ENCODE data around the gene CLEC16A. TPM values are rescaled to one million over a fixed set of nuclear protein-coding genes. Genes with fewer than 3 reads are reported as not detected.

The CLEC16A gene
- total and polyA plus RNA-seq, 7 experiments from 2014 or later, result 14.7 to 38.2 (median 31.8) TPM

- H3K27ac Mint-ChIP-seq, result peak overlapping the region in 4 of 9 donors; percentile 57 to 81 (median 71)
- Histone ChIP-seq H3K27me3 (ENCODE audit: control insufficient read depth in 2 of 2, insufficient read depth in 2 of 2, low read length in 2 of 2) (no peaks in the 10 kb centered on the region), H3K36me3 (ENCODE audit: control insufficient read depth in 2 of 3, insufficient read depth in 3 of 3, low read length in 3 of 3) (peaks cover 0 to 18% (median 0%) of the 10 kb centered on the region in 3 experiments), H3K9me3 (ENCODE audit: control insufficient read depth in 2 of 3, low read length in 3 of 3) (no peaks in the 10 kb centered on the region), H3K4me3 (ENCODE audit: low read length) (no peak overlapping the region), H3K4me1 (ENCODE audit: control insufficient read depth in 2 of 2, insufficient read depth in 2 of 2, low read length in 2 of 2) (peaks cover 5 to 24% of the 10 kb centered on the region in 2 donors), H3K27ac (ENCODE audit: low read depth, low read length) (no peak overlapping the region)
- peaks cover 37 to 88% (median 54%) of the 10 kb centered on the region in 7 donors for H3K4me1 Mint-ChIP-seq
- ATAC-seq, result no peak
- H3K4me3 Mint-ChIP-seq, result no peak overlapping the region
- H3K27me3 Mint-ChIP-seq, result no peaks in the 10 kb centered on the region
- DNase-seq, result no peak
- CTCF ChIA-PET, result no interaction called here
- POLR2A ChIA-PET, result no interaction called here
- peaks cover 18 to 46% (median 35%) of the 10 kb centered on the region in 5 donors for H3K36me3 Mint-ChIP-seq
- no peaks in the 10 kb centered on the region for H3K9me3 Mint-ChIP-seq
- intact Hi-C loops (cut with micrococcal nuclease), result no loop called here
These were observed 130.8 kb downstream of the CLEC16A start for GRCh38 chr16:11075163-11075562.

- Histone ChIP-seq H3K36me3 (ENCODE audit: control insufficient read depth in 2 of 3, insufficient read depth in 3 of 3, low read length in 3 of 3) (peaks cover 0 to 13% (median 0%) of the 10 kb centered on the region in 3 experiments), H3K4me3 (ENCODE audit: low read length) (no peak overlapping the region), H3K27me3 (ENCODE audit: control insufficient read depth in 2 of 2, insufficient read depth in 2 of 2, low read length in 2 of 2) (no peaks in the 10 kb centered on the region), H3K27ac (ENCODE audit: low read depth, low read length) (no peak overlapping the region), H3K9me3 (ENCODE audit: control insufficient read depth in 2 of 3, low read length in 3 of 3) (no peaks in the 10 kb centered on the region), H3K4me1 (ENCODE audit: control insufficient read depth in 2 of 2, insufficient read depth in 2 of 2, low read length in 2 of 2) (peaks cover 5 to 24% of the 10 kb centered on the region in 2 donors)
- no peaks in the 10 kb centered on the region for H3K9me3 Mint-ChIP-seq
- ATAC-seq, result peak; percentile 65
- ChIA-PET POLR2A (no interaction called here), CTCF (no interaction called here)
- peak in 1 of 9 donors; percentile 75 for DNase-seq
- H3K27me3 Mint-ChIP-seq, result no peaks in the 10 kb centered on the region
- peaks cover 8 to 45% (median 23%) of the 10 kb centered on the region in 5 donors for H3K36me3 Mint-ChIP-seq
- H3K4me1 Mint-ChIP-seq, result peaks cover 27 to 91% (median 54%) of the 10 kb centered on the region in 7 donors
- intact Hi-C loops (cut with micrococcal nuclease), result loop anchor here in 1 of 2 donors (2.0 kb wide), 1 partner anchor 24 kb away; no protein-coding TSS in a partner anchor
- peak overlapping the region in 1 of 10 donors; percentile 62 for H3K4me3 Mint-ChIP-seq
- peak overlapping the region in 7 of 9 donors; percentile 24 to 83 (median 66) for H3K27ac Mint-ChIP-seq
These were observed 132.1 kb downstream of the CLEC16A start for GRCh38 chr16:11076259-11077018.

- CTCF ChIA-PET, result no interaction called here
- peaks cover 18 to 91% (median 48%) of the 10 kb centered on the region in 7 donors for H3K4me1 Mint-ChIP-seq
These were observed 134.6 kb downstream of the CLEC16A start for GRCh38 chr16:11078812-11079459.

GRCh38 chr16:11079652-11080187 is 135.4 kb downstream of the CLEC16A start:
- Mint-ChIP-seq H3K36me3 (peaks cover 4 to 35% (median 10%) of the 10 kb centered on the region in 5 donors), H3K4me1 (peaks cover 10 to 90% (median 41%) of the 10 kb centered on the region in 7 donors), H3K9me3 (no peaks in the 10 kb centered on the region), H3K27me3 (no peaks in the 10 kb centered on the region), H3K4me3 (peak overlapping the region in 4 of 10 donors; percentile 25 to 81 (median 63)), H3K27ac (peak overlapping the region in 7 of 9 donors; percentile 38 to 93 (median 75))
- ChIA-PET POLR2A (no interaction called here), CTCF (no interaction called here)
- Histone ChIP-seq H3K4me3 (ENCODE audit: low read length) (no peak overlapping the region), H3K27me3 (ENCODE audit: control insufficient read depth in 2 of 2, insufficient read depth in 2 of 2, low read length in 2 of 2) (no peaks in the 10 kb centered on the region), H3K9me3 (ENCODE audit: control insufficient read depth in 2 of 3, low read length in 3 of 3) (no peaks in the 10 kb centered on the region), H3K27ac (ENCODE audit: low read depth, low read length) (no peak overlapping the region), H3K36me3 (ENCODE audit: control insufficient read depth in 2 of 3, insufficient read depth in 3 of 3, low read length in 3 of 3) (peaks cover 0 to 20% (median 0%) of the 10 kb centered on the region in 3 experiments), H3K4me1 (ENCODE audit: control insufficient read depth in 2 of 2, insufficient read depth in 2 of 2, low read length in 2 of 2) (peaks cover 5 to 24% of the 10 kb centered on the region in 2 donors)
- no peak for ATAC-seq
- no peak for DNase-seq
- intact Hi-C loops (cut with micrococcal nuclease), result loop anchor here in 1 of 2 donors (1.0 kb wide), 1 partner anchor 15 kb away; no protein-coding TSS in a partner anchor

More at GRCh38 chr16:11078812-11079459, 134.6 kb downstream of the CLEC16A start:
- no peak for ATAC-seq
- Mint-ChIP-seq H3K9me3 (no peaks in the 10 kb centered on the region), H3K27ac (peak overlapping the region in 6 of 9 donors; percentile 38 to 93 (median 65)), H3K36me3 (peaks cover 5 to 38% (median 10%) of the 10 kb centered on the region in 5 donors), H3K4me3 (peak overlapping the region in 4 of 10 donors; percentile 18 to 81 (median 63)), H3K27me3 (no peaks in the 10 kb centered on the region)
- H3K9me3 ChIP-seq (ENCODE audit: control insufficient read depth in 2 of 3, low read length in 3 of 3), result no peaks in the 10 kb centered on the region
- intact Hi-C loops (cut with micrococcal nuclease), result no loop called here
- H3K4me1 ChIP-seq (ENCODE audit: control insufficient read depth in 2 of 2, insufficient read depth in 2 of 2, low read length in 2 of 2), result peaks cover 5 to 24% of the 10 kb centered on the region in 2 donors
- no peak overlapping the region for H3K4me3 ChIP-seq (ENCODE audit: low read length)
- DNase-seq, result no peak
- H3K27ac ChIP-seq (ENCODE audit: low read depth, low read length), result no peak overlapping the region
- peaks cover 0 to 15% (median 0%) of the 10 kb centered on the region in 3 experiments for H3K36me3 ChIP-seq (ENCODE audit: control insufficient read depth in 2 of 3, insufficient read depth in 3 of 3, low read length in 3 of 3)
- no peaks in the 10 kb centered on the region for H3K27me3 ChIP-seq (ENCODE audit: control insufficient read depth in 2 of 2, insufficient read depth in 2 of 2, low read length in 2 of 2)
- POLR2A ChIA-PET, result no interaction called here

GRCh38 chr16:11080327-11080967 is 136.1 kb downstream of the CLEC16A start:
- H3K36me3 ChIP-seq (ENCODE audit: control insufficient read depth in 2 of 3, insufficient read depth in 3 of 3, low read length in 3 of 3), result peaks cover 0 to 26% (median 0%) of the 10 kb centered on the region in 3 experiments
- DNase-seq, result no peak
- POLR2A ChIA-PET, result no interaction called here
- no peaks in the 10 kb centered on the region for H3K9me3 ChIP-seq (ENCODE audit: control insufficient read depth in 2 of 3, low read length in 3 of 3)
- Mint-ChIP-seq H3K27me3 (no peaks in the 10 kb centered on the region), H3K27ac (peak overlapping the region in 4 of 9 donors; percentile 38 to 93 (median 74)), H3K36me3 (peaks cover 4 to 32% (median 10%) of the 10 kb centered on the region in 5 donors), H3K4me1 (peaks cover 10 to 85% (median 41%) of the 10 kb centered on the region in 7 donors), H3K9me3 (no peaks in the 10 kb centered on the region), H3K4me3 (peak overlapping the region in 2 of 10 donors; percentile 34 to 72)
- intact Hi-C loops (cut with micrococcal nuclease), result loop anchor here in 1 of 2 donors (1.0 kb wide), 1 partner anchor 14 kb away; no protein-coding TSS in a partner anchor
- no peak overlapping the region for H3K27ac ChIP-seq (ENCODE audit: low read depth, low read length)
- H3K27me3 ChIP-seq (ENCODE audit: control insufficient read depth in 2 of 2, insufficient read depth in 2 of 2, low read length in 2 of 2), result no peaks in the 10 kb centered on the region
- CTCF ChIA-PET, result no interaction called here
- H3K4me3 ChIP-seq (ENCODE audit: low read length), result no peak overlapping the region
- no peak for ATAC-seq
- H3K4me1 ChIP-seq (ENCODE audit: control insufficient read depth in 2 of 2, insufficient read depth in 2 of 2, low read length in 2 of 2), result peaks cover 5 to 24% of the 10 kb centered on the region in 2 donors

- H3K9me3 ChIP-seq (ENCODE audit: control insufficient read depth in 2 of 3, low read length in 3 of 3), result no peaks in the 10 kb centered on the region
- CTCF ChIA-PET, result no interaction called here
- peaks cover 4 to 32% (median 10%) of the 10 kb centered on the region in 5 donors for H3K36me3 Mint-ChIP-seq
- no peak overlapping the region for H3K4me3 ChIP-seq (ENCODE audit: low read length)
- POLR2A ChIA-PET, result no interaction called here
- no peaks in the 10 kb centered on the region for H3K27me3 ChIP-seq (ENCODE audit: control insufficient read depth in 2 of 2, insufficient read depth in 2 of 2, low read length in 2 of 2)
- H3K4me3 Mint-ChIP-seq, result peak overlapping the region in 1 of 10 donors; percentile 72
- no peak for DNase-seq
- H3K27ac ChIP-seq (ENCODE audit: low read depth, low read length), result no peak overlapping the region
- H3K27me3 Mint-ChIP-seq, result no peaks in the 10 kb centered on the region
- no peak for ATAC-seq
- H3K9me3 Mint-ChIP-seq, result no peaks in the 10 kb centered on the region
- peaks cover 0 to 26% (median 0%) of the 10 kb centered on the region in 3 experiments for H3K36me3 ChIP-seq (ENCODE audit: control insufficient read depth in 2 of 3, insufficient read depth in 3 of 3, low read length in 3 of 3)
- peaks cover 5 to 20% of the 10 kb centered on the region in 2 donors for H3K4me1 ChIP-seq (ENCODE audit: control insufficient read depth in 2 of 2, insufficient read depth in 2 of 2, low read length in 2 of 2)
- intact Hi-C loops (cut with micrococcal nuclease), result loop anchor here in 1 of 2 donors (1.0 kb wide), 1 partner anchor 13 kb away; no protein-coding TSS in a partner anchor
- H3K27ac Mint-ChIP-seq, result peak overlapping the region in 2 of 9 donors; percentile 49 to 88
- H3K4me1 Mint-ChIP-seq, result peaks cover 10 to 84% (median 37%) of the 10 kb centered on the region in 7 donors
These were observed 136.8 kb downstream of the CLEC16A start for GRCh38 chr16:11080999-11081630.
